NCI-H69 (cell line): Measurements from ENCODE around the gene GMFB.

Source experiments
- DNase-seq: peaks from one replicate; lab custom pipeline; 2025; lab: John Stamatoyannopoulos, UW

Gene GMFB

GRCh38 chr14:54425068-54425467 lies 63.7 kb downstream of the GMFB start:
- DNase-seq, result no peak
